GM12874 (cell line): Measurements from ENCODE around the gene EDN1.

Source experiments
- CTCF ChIP-seq: IDR thresholded peaks from 2 replicates; pipeline ENCODE4 v1.5.1; 2011; ENCODE audit warnings: low read depth, mild to moderate bottlenecking, control low read depth, low read length, moderate library complexity; ENCODE audit not compliant: insufficient read depth

Gene EDN1

DNA sequence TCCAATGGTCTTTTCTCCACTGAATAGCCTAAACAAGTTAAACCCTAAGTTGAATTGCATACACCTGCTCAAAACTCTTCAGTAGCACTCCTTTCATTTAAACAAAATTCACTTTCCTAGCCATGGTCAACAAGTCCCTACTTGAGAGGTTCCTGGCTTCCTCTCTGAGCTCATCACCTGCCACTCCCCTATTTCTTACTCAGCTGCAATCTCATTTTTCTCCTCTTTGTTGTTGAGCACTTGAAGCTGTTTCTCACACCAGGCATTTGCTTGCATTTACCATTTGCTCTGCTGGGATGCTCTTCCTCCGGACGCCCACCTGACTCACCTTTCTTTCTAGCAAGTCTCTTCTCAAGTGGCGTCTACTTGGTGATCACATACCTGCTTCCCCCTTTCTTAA is 38.5 kb downstream of the EDN1 start:
- TF ChIP-seq CTCF, result no peak

- no peak for TF ChIP-seq CTCF
Measured at GRCh38 chr6:12331474-12331873, 41.3 kb downstream of the EDN1 start.

DNA sequence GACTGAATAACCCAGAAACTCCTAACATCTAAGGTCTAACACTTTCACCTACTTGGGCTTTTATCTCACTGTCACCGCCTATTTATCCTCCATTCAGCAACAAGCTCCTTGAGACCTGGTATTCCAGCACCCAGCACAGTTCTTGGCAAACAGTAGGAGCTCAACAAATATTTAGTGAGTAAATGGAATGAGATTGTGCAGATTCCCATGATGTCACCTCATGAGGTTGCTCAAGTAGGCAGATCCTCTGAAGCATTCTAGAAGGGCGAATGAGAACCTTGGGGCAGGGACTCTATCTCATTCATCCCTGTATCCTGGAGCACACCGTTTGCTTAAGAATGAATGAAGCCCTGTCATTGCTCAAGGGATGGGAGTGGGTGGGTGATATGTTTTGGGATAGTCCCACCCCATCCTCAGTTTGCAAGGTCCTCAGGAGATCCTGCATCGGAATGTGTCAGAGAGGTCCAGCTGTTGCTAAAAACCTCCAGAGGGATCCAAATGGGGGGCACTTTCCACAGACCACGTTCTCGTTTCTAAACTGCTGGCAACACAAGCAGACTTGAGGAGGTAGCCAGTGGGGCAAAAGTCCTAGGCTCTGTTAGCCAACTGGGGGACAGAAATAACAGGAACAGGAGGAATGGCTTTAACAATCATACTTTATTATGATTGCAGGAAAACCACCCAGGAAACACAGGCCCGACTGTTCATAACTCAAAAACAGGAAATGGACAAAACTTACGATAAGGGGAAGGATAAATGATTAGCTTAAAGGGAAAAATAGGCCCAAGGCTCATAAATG is 42.0 kb downstream of the EDN1 start:
- TF ChIP-seq CTCF, result no peak

DNA sequence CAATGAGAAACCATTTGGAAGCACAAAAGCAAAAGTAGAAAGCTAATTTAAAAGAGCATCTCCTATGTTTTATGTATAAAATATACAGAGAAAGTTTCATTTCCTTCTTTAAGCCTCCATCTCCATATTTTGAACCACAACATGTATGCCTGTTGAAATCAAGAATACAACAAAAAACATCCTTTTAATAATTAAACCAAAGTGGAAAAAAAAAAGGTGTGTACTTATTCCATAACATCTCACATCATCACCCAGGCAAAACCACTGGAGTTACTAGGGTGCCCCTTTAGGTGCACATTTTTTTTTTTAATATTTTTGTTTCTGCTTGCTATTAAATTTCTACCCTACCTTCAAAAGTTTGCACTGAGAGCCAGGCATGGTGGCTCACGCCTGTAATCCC is 43.0 kb downstream of the EDN1 start:
- TF ChIP-seq CTCF, result no peak

- no peak for TF ChIP-seq CTCF
Measured at GRCh38 chr6:12334526-12335130, 44.5 kb downstream of the EDN1 start.

DNA sequence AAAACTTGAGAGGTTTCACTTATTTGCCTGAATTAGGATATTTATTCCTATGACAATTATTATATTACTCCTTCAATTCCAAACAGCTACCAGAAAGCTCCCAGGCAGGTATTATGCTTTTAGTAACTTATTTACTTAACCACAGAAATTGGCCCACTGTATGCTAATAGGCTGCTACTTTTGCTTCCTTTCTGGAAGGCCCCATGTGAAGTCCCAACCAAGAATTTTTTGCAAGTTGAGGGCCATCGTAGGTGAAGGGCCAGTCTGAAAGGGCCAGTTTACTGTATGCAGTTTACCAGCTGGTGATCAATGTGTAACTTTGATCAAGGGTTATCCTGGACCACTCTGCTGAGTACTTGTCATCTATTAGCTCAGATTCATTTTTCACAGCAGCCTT is 45.0 kb downstream of the EDN1 start:
- TF ChIP-seq CTCF, result no peak

DNA sequence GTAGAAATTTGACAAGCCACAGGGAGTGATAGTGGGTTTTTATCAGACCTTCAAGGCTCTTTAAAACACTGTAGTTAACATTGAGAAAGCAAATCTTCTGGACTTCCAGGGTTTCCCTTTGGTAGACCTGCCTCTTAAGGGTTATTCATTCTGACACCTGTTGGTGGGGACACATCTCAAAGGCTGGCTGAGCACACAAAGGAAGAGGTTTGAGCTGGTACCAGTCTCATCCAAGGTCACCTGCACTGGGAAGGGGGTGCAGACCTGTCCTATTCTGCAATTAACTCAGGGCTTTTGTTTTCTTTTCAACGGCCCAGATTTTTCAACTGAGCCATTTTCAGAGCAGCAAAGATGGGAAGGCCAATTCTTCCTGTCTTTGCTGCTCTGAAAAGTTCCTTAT is 45.6 kb downstream of the EDN1 start:
- TF ChIP-seq CTCF, result 0 out of 2 replicates have a peak, but pooled peaks have one; percentile 2
